ENCODE measurements around the gene MTUS2. TPM values are rescaled to one million over a fixed set of nuclear protein-coding genes. Genes with fewer than 3 reads are reported as not detected.
"Not testable (repeated sequence)": the region's sequence is repeated elsewhere in the genome, so short reads cannot be mapped to it uniquely, and the experiment has no call there.

The MTUS2 gene
- total RNA-seq, 2 experiments from 2014 or later: not detected

GRCh38 chr13:28954810-28955209 is 134.7 kb downstream of the MTUS2 start:
- ChIA-PET CTCF (no interaction called here), POLR2A (interaction anchor here (0.6 kb wide), 1 partner anchor 22 kb away, joined by 3 read pairs; no protein-coding TSS in a partner anchor)

GRCh38 chr13:28955264-28955966 is 135.3 kb downstream of the MTUS2 start:
- ChIA-PET POLR2A (interaction anchor here (0.6 kb wide), 1 partner anchor 21 kb away, joined by 3 read pairs; no protein-coding TSS in a partner anchor), CTCF (no interaction called here)

- CTCF ChIA-PET: no interaction called here
These were observed 137.9 kb downstream of the MTUS2 start for GRCh38 chr13:28958018-28958417.

GRCh38 chr13:28958441-28958840 is 138.3 kb downstream of the MTUS2 start:
- POLR2A ChIA-PET: no interaction called here
- CTCF ChIA-PET: no interaction called here

More at GRCh38 chr13:28958018-28958417, 137.9 kb downstream of the MTUS2 start:
- POLR2A ChIA-PET: no interaction called here

GRCh38 chr13:28964052-28964451 is 143.9 kb downstream of the MTUS2 start:
- ChIA-PET POLR2A (no interaction called here), CTCF (no interaction called here)

GRCh38 chr13:28964803-28965202 is 144.7 kb downstream of the MTUS2 start:
- ChIA-PET CTCF (no interaction called here), POLR2A (no interaction called here)

- POLR2A ChIA-PET: no interaction called here
- CTCF ChIA-PET: no interaction called here
These were observed 147.1 kb downstream of the MTUS2 start for GRCh38 chr13:28967029-28967915.

- ChIA-PET CTCF (no interaction called here), POLR2A (interaction anchor here (0.5 kb wide), 1 partner anchor 21 kb away, joined by 3 read pairs; no protein-coding TSS in a partner anchor)
These were observed 156.1 kb downstream of the MTUS2 start for GRCh38 chr13:28976195-28976594.

- POLR2A ChIA-PET: interaction anchor here (0.5 kb wide), 1 partner anchor 22 kb away, joined by 3 read pairs; no protein-coding TSS in a partner anchor
- CTCF ChIA-PET: no interaction called here
These were observed 156.5 kb downstream of the MTUS2 start for GRCh38 chr13:28976636-28977035.

GRCh38 chr13:28978574-28978973 is 158.4 kb downstream of the MTUS2 start:
- CTCF ChIA-PET: no interaction called here
- POLR2A ChIA-PET: no interaction called here

GRCh38 chr13:28981530-28981929 is 161.4 kb downstream of the MTUS2 start:
- POLR2A ChIA-PET: no interaction called here
- CTCF ChIA-PET: no interaction called here

- ChIA-PET CTCF (no interaction called here), POLR2A (no interaction called here)
These were observed 163.5 kb downstream of the MTUS2 start for GRCh38 chr13:28983641-28984040.

GRCh38 chr13:28984326-28984725 is 164.2 kb downstream of the MTUS2 start:
- POLR2A ChIA-PET: no interaction called here
- CTCF ChIA-PET: no interaction called here

GRCh38 chr13:28984825-28985224 is 164.7 kb downstream of the MTUS2 start:
- POLR2A ChIA-PET: no interaction called here
- CTCF ChIA-PET: no interaction called here

- POLR2A ChIA-PET, CTCF ChIA-PET: not testable (repeated sequence)
These were observed 170.2 kb downstream of the MTUS2 start for GRCh38 chr13:28990378-28990777.

GRCh38 chr13:28991764-28992163 is 171.6 kb downstream of the MTUS2 start:
- POLR2A ChIA-PET: no interaction called here
- CTCF ChIA-PET: no interaction called here

GRCh38 chr13:29000826-29001225 is 180.7 kb downstream of the MTUS2 start:
- ChIA-PET POLR2A (no interaction called here), CTCF (no interaction called here)

- CTCF ChIA-PET: no interaction called here
These were observed 185.1 kb downstream of the MTUS2 start for GRCh38 chr13:29005035-29005762.

GRCh38 chr13:29005763-29006120 is 185.6 kb downstream of the MTUS2 start:
- ChIA-PET POLR2A (no interaction called here), CTCF (no interaction called here)

More at GRCh38 chr13:29005035-29005762, 185.1 kb downstream of the MTUS2 start:
- POLR2A ChIA-PET: no interaction called here

GRCh38 chr13:29006359-29006850 is 186.3 kb downstream of the MTUS2 start:
- POLR2A ChIA-PET: no interaction called here
- CTCF ChIA-PET: no interaction called here

All from activated CD8-positive, alpha-beta memory T cell treated with anti-CD3 and anti-CD28 coated beads for 36 hours (primary cell).